HepG2 (cell line): ENCODE data around the gene KRT38. TPM values are rescaled to one million over a fixed set of nuclear protein-coding genes. Genes with fewer than 3 reads are reported as not detected.

Source experiments
- AHDC1 ChIP-seq: sonication (generic); formaldehyde crosslinking; IDR thresholded peaks from 2 replicates; pipeline ENCODE4 v1.5.1; 2020; ENCODE audit warnings: mild to moderate bottlenecking, missing genetic modification reagents, borderline replicate concordance
- HMG20A ChIP-seq: IDR thresholded peaks from 2 replicates; pipeline ENCODE4 v1.6.1; 2016; ENCODE audit warnings: borderline replicate concordance
- JUND ChIP-seq: sonication (generic); formaldehyde crosslinking; IDR thresholded peaks from 2 replicates; pipeline ENCODE4 v1.8.0; 2022; ENCODE audit warnings: mild to moderate bottlenecking, missing genetic modification reagents
- MXI1 ChIP-seq: IDR thresholded peaks from 3 replicates; pipeline ENCODE4 v1.6.1; 2012; ENCODE audit warnings: low read depth, low read length, inconsistent platforms, borderline replicate concordance
- PHF21A ChIP-seq: sonication (generic); formaldehyde crosslinking; IDR thresholded peaks from 2 replicates; pipeline ENCODE4 v1.5.0; 2020; ENCODE audit warnings: mild to moderate bottlenecking, missing genetic modification reagents
- ZNF431 ChIP-seq: sonication (generic); formaldehyde crosslinking; IDR thresholded peaks from 2 replicates; pipeline ENCODE4 v1.9.0; 2022; ENCODE audit warnings: missing genetic modification reagents, low read depth, mild to moderate bottlenecking, borderline replicate concordance
- ZNF547 ChIP-seq: sonication (generic); formaldehyde crosslinking; IDR thresholded peaks from 2 replicates; pipeline ENCODE4 v1.5.1; 2020; ENCODE audit warnings: mild to moderate bottlenecking, missing genetic modification reagents
- ZNF619 ChIP-seq: sonication (generic); formaldehyde crosslinking; IDR thresholded peaks from 2 replicates; pipeline ENCODE4 v1.4.0; 2020; ENCODE audit warnings: mild to moderate bottlenecking, missing genetic modification reagents
- polyA plus RNA-seq, 8 experiments: library from polyadenylated mRNA; depleted of rRNA in 3 of 8; stranded (reverse) in 7 of 8; unstranded in 1 of 8; fragments of >200 nt; fragmentation: Illumina TruSeq in 4 of 8; extraction: Trizol in 4 of 8; gene quantifications; 2 replicates each; pipeline versions ENCODE4 v1.2.1 to v1.2.3, GENCODE V29; 2011 to 2016; ENCODE audit warnings: low read depth in 4 of 8, missing spikeins in 1 of 8, mixed read lengths in 1 of 8; ENCODE audit not compliant: insufficient read depth in 1 of 8
- total RNA-seq, 5 experiments: library from RNA; depleted of rRNA; stranded (reverse); fragments of >200 nt; fragmentation: Illumina TruSeq; extraction: Trizol; gene quantifications; 2 replicates each; pipeline ENCODE4 v1.2.3, GENCODE V29; 2016; ENCODE audit warnings: low read depth in 1 of 5
- TF ChIP-seq, protein P1 (sequence below): sonication (generic); formaldehyde crosslinking; IDR thresholded peaks from 2 replicates; pipeline ENCODE4 v1.5.0; 2020; ENCODE audit warnings: mild to moderate bottlenecking, missing genetic modification reagents
- TF ChIP-seq, protein P2 (sequence below): IDR thresholded peaks from 2 replicates; pipeline ENCODE4 v1.6.1; 2016; ENCODE audit warnings: low read depth, missing genetic modification reagents, missing compliant biosample characterization
- TF ChIP-seq, protein P3 (sequence below): sonication (generic); formaldehyde crosslinking; IDR thresholded peaks from 2 replicates; pipeline ENCODE4 v1.5.0; 2020; ENCODE audit warnings: missing genetic modification reagents, mild to moderate bottlenecking, borderline replicate concordance
- TF ChIP-seq, protein P4 (sequence below): conservative IDR thresholded peaks from 2 replicates; pipeline ENCODE4 v1.6.1; 2018; ENCODE audit warnings: missing genetic modification reagents

The KRT38 gene
- total and polyA plus RNA-seq, 2 of the 13 experiments (the other 11 are each of a cell fraction or from before 2014, with no cell fraction given): not detected

GRCh38 chr17:41415833-41416335 is 24.9 kb downstream of the KRT38 start (continued):
- TF ChIP-seq, protein P1, sequence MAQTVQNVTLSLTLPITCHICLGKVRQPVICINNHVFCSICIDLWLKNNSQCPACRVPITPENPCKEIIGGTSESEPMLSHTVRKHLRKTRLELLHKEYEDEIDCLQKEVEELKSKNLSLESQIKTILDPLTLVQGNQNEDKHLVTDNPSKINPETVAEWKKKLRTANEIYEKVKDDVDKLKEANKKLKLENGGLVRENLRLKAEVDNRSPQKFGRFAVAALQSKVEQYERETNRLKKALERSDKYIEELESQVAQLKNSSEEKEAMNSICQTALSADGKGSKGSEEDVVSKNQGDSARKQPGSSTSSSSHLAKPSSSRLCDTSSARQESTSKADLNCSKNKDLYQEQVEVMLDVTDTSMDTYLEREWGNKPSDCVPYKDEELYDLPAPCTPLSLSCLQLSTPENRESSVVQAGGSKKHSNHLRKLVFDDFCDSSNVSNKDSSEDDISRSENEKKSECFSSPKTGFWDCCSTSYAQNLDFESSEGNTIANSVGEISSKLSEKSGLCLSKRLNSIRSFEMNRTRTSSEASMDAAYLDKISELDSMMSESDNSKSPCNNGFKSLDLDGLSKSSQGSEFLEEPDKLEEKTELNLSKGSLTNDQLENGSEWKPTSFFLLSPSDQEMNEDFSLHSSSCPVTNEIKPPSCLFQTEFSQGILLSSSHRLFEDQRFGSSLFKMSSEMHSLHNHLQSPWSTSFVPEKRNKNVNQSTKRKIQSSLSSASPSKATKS (CRISPR knock-in tag): no peak
- TF ChIP-seq, protein P2, sequence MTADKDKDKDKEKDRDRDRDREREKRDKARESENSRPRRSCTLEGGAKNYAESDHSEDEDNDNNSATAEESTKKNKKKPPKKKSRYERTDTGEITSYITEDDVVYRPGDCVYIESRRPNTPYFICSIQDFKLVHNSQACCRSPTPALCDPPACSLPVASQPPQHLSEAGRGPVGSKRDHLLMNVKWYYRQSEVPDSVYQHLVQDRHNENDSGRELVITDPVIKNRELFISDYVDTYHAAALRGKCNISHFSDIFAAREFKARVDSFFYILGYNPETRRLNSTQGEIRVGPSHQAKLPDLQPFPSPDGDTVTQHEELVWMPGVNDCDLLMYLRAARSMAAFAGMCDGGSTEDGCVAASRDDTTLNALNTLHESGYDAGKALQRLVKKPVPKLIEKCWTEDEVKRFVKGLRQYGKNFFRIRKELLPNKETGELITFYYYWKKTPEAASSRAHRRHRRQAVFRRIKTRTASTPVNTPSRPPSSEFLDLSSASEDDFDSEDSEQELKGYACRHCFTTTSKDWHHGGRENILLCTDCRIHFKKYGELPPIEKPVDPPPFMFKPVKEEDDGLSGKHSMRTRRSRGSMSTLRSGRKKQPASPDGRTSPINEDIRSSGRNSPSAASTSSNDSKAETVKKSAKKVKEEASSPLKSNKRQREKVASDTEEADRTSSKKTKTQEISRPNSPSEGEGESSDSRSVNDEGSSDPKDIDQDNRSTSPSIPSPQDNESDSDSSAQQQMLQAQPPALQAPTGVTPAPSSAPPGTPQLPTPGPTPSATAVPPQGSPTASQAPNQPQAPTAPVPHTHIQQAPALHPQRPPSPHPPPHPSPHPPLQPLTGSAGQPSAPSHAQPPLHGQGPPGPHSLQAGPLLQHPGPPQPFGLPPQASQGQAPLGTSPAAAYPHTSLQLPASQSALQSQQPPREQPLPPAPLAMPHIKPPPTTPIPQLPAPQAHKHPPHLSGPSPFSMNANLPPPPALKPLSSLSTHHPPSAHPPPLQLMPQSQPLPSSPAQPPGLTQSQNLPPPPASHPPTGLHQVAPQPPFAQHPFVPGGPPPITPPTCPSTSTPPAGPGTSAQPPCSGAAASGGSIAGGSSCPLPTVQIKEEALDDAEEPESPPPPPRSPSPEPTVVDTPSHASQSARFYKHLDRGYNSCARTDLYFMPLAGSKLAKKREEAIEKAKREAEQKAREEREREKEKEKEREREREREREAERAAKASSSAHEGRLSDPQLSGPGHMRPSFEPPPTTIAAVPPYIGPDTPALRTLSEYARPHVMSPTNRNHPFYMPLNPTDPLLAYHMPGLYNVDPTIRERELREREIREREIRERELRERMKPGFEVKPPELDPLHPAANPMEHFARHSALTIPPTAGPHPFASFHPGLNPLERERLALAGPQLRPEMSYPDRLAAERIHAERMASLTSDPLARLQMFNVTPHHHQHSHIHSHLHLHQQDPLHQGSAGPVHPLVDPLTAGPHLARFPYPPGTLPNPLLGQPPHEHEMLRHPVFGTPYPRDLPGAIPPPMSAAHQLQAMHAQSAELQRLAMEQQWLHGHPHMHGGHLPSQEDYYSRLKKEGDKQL (CRISPR knock-in tag): no peak
- peak; percentile 85 for TF ChIP-seq PHF21A (CRISPR knock-in tag)
- no peak for TF ChIP-seq ZNF547 (CRISPR knock-in tag)
- TF ChIP-seq ZNF431 (CRISPR knock-in tag): peak; percentile 65; the same call in 1 of the 2 replicates
- no peak for TF ChIP-seq MXI1
- TF ChIP-seq HMG20A (CRISPR knock-in tag): peak; percentile 85; the same call in 1 of the 2 replicates
- TF ChIP-seq, protein P3, sequence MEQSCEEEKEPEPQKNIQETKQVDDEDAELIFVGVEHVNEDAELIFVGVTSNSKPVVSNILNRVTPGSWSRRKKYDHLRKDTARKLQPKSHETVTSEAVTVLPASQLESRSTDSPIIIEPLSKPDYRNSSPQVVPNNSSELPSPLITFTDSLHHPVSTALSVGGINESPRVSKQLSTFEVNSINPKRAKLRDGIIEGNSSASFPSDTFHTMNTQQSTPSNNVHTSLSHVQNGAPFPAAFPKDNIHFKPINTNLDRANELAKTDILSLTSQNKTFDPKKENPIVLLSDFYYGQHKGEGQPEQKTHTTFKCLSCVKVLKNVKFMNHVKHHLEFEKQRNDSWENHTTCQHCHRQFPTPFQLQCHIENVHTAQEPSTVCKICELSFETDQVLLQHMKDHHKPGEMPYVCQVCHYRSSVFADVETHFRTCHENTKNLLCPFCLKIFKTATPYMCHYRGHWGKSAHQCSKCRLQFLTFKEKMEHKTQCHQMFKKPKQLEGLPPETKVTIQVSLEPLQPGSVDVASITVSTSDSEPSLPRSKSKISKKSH (CRISPR knock-in tag): no peak
- peak; percentile 87 for TF ChIP-seq JUND (CRISPR knock-in tag)
- no peak for TF ChIP-seq ZNF619 (CRISPR knock-in tag)
- TF ChIP-seq AHDC1 (CRISPR knock-in tag): peak; percentile 91; the same call in 1 of the 2 replicates
- TF ChIP-seq, protein P4, sequence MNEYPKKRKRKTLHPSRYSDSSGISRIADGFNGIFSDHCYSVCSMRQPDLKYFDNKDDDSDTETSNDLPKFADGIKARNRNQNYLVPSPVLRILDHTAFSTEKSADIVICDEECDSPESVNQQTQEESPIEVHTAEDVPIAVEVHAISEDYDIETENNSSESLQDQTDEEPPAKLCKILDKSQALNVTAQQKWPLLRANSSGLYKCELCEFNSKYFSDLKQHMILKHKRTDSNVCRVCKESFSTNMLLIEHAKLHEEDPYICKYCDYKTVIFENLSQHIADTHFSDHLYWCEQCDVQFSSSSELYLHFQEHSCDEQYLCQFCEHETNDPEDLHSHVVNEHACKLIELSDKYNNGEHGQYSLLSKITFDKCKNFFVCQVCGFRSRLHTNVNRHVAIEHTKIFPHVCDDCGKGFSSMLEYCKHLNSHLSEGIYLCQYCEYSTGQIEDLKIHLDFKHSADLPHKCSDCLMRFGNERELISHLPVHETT: 0 out of 2 replicates have a peak, but pooled peaks have one; percentile 46
